OCI-LY7 (cell line): ENCODE measurements around the gene LRRC56.

Source experiments
- EZH2phosphoT487 ChIP-seq: fragments of 200-600 bp; sonication (generic); IDR thresholded peaks from 2 replicates; pipeline ENCODE4 v1.6.1; 2018; ENCODE audit warnings: low read depth, borderline replicate concordance, mild to moderate bottlenecking, mixed run types, antibody characterized with exemption, low read length, moderate library complexity, mixed read lengths
- TF ChIP-seq, protein P1 (sequence below): fragments of 200-600 bp; sonication (generic); conservative IDR thresholded peaks from 2 replicates; pipeline ENCODE4 v1.5.1; 2014; ENCODE audit warnings: mild to moderate bottlenecking, antibody characterized with exemption, low read length, moderate library complexity, mixed read lengths

- TF ChIP-seq, protein P1, sequence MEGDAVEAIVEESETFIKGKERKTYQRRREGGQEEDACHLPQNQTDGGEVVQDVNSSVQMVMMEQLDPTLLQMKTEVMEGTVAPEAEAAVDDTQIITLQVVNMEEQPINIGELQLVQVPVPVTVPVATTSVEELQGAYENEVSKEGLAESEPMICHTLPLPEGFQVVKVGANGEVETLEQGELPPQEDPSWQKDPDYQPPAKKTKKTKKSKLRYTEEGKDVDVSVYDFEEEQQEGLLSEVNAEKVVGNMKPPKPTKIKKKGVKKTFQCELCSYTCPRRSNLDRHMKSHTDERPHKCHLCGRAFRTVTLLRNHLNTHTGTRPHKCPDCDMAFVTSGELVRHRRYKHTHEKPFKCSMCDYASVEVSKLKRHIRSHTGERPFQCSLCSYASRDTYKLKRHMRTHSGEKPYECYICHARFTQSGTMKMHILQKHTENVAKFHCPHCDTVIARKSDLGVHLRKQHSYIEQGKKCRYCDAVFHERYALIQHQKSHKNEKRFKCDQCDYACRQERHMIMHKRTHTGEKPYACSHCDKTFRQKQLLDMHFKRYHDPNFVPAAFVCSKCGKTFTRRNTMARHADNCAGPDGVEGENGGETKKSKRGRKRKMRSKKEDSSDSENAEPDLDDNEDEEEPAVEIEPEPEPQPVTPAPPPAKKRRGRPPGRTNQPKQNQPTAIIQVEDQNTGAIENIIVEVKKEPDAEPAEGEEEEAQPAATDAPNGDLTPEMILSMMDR = no peak
- TF ChIP-seq EZH2phosphoT487 = no peak
Observed at GRCh38 chr11:537622-538430, 499 bp downstream of the LRRC56 start.
